Neuronal stem cell (in vitro differentiated cells): ENCODE results near the gene SEC24C.

Source experiments
- DNase-seq: peaks from one replicate; pipeline ENCODE4 v3.0.0-alpha.2; 2013; ENCODE audit warnings: low spot score
- H2AFZ ChIP-seq: one replicate; pipeline ENCODE4 v1.6.1; 2013; ENCODE audit warnings: mild to moderate bottlenecking, low read length, inconsistent platforms
- H2AK5ac ChIP-seq: 2 replicates; pipeline ENCODE4 v1.6.1; 2013; ENCODE audit warnings: low read depth, mild to moderate bottlenecking, inconsistent platforms, low read length, moderate library complexity, mixed read lengths
- H2BK120ac ChIP-seq: 2 replicates; pipeline ENCODE4 v1.6.1; 2013; ENCODE audit warnings: low read depth, mild to moderate bottlenecking, inconsistent platforms, low read length, moderate library complexity, mixed read lengths
- H2BK12ac ChIP-seq: one replicate; pipeline ENCODE4 v1.6.1; 2013; ENCODE audit warnings: low read length, inconsistent platforms
- H2BK15ac ChIP-seq: 2 replicates; pipeline ENCODE4 v1.6.1; 2013; ENCODE audit warnings: mild to moderate bottlenecking, low read length, inconsistent platforms, mixed read lengths
- H2BK5ac ChIP-seq: one replicate; pipeline ENCODE4 v1.6.1; 2013; ENCODE audit warnings: inconsistent platforms, mild to moderate bottlenecking, low read length, moderate library complexity
- H3K14ac ChIP-seq: one replicate; pipeline ENCODE4 v1.6.1; 2013; ENCODE audit warnings: low read length, inconsistent platforms
- H3K18ac ChIP-seq: 2 replicates; pipeline ENCODE4 v1.6.1; 2013; ENCODE audit warnings: low read length, inconsistent platforms
- H3K23ac ChIP-seq: 2 replicates; pipeline ENCODE4 v1.6.1; 2013; ENCODE audit warnings: low read depth, mild to moderate bottlenecking, mixed read lengths, low read length, inconsistent platforms; ENCODE audit not compliant: poor library complexity
- H3K27ac ChIP-seq: replicated peaks from 3 replicates; pipeline ENCODE4 v1.5.1; 2013; ENCODE audit warnings: low read length, inconsistent platforms
- H3K27me3 ChIP-seq, 3 experiments: 2 replicates each; pipeline ENCODE4 v1.6.1; 2013; ENCODE audit warnings: low read length in 3 of 3, mild to moderate bottlenecking in 2 of 3, inconsistent platforms in 1 of 3, low read depth in 1 of 3, mixed read lengths in 1 of 3, moderate library complexity in 1 of 3; ENCODE audit not compliant: control insufficient read depth in 3 of 3, insufficient read depth in 3 of 3
- H3K36me3 ChIP-seq, 2 donors: replicated peaks in 1 of 2; 2 replicates each; pipeline ENCODE4 v1.6.1; 2013; ENCODE audit warnings: low read length in 2 of 2; ENCODE audit not compliant: control insufficient read depth in 2 of 2, insufficient read depth in 2 of 2
- H3K4ac ChIP-seq: 2 replicates; pipeline ENCODE4 v1.6.1; 2013; ENCODE audit warnings: inconsistent platforms, mild to moderate bottlenecking, low read length, moderate library complexity
- H3K4me1 ChIP-seq, 2 donors: 1 replicate in 1 of 2; 2 replicates in 1 of 2; pipeline ENCODE4 v1.6.1; 2013; ENCODE audit warnings: low read length in 2 of 2, low read depth in 1 of 2; ENCODE audit not compliant: control insufficient read depth in 2 of 2, insufficient read depth in 1 of 2
- H3K4me2 ChIP-seq: one replicate; pipeline ENCODE4 v1.6.1; 2013; ENCODE audit warnings: mild to moderate bottlenecking, low read length, inconsistent platforms; ENCODE audit not compliant: insufficient read depth, poor library complexity, severe bottlenecking
- H3K4me3 ChIP-seq, 2 donors: 2 replicates each; pipeline ENCODE4 v1.5.1; 2013; ENCODE audit warnings: low read length in 2 of 2, mild to moderate bottlenecking in 2 of 2, inconsistent platforms in 1 of 2, moderate library complexity in 1 of 2
- H3K79me1 ChIP-seq: one replicate; pipeline ENCODE4 v1.6.1; 2013; ENCODE audit warnings: low read depth, mild to moderate bottlenecking, inconsistent platforms, low read length, moderate library complexity
- H3K9ac ChIP-seq: one replicate; pipeline ENCODE4 v1.6.1; 2013; ENCODE audit warnings: mild to moderate bottlenecking, low read depth, low read length, inconsistent platforms; ENCODE audit not compliant: poor library complexity
- H3K9me3 ChIP-seq, 2 donors: replicated peaks in 1 of 2; 2 replicates each; pipeline versions ENCODE3 to v1.6.1; 2013; ENCODE audit warnings: low read length in 2 of 2, mild to moderate bottlenecking in 2 of 2, inconsistent platforms in 1 of 2, low read depth in 1 of 2, mixed read lengths in 1 of 2, moderate library complexity in 1 of 2; ENCODE audit not compliant: control insufficient read depth in 2 of 2, insufficient read depth in 1 of 2
- H4K8ac ChIP-seq: one replicate; pipeline ENCODE4 v1.6.1; 2013; ENCODE audit warnings: low read depth, mild to moderate bottlenecking, inconsistent platforms, low read length, moderate library complexity
- H4K91ac ChIP-seq: one replicate; pipeline ENCODE4 v1.6.1; 2013; ENCODE audit warnings: low read length, low read depth, mild to moderate bottlenecking, inconsistent platforms; ENCODE audit not compliant: poor library complexity
- WGBS, 2 donors: extraction: QIAGEN DNeasy Blood & Tissue Kit; methylation state at CpG; one replicate each; pipeline ENCODE4 v1.1.7; 2013; ENCODE audit warnings: missing lambda C conversion rate in 2 of 2, mixed read lengths in 1 of 2; ENCODE audit not compliant: insufficient read length in 2 of 2, insufficient replicate concordance in 1 of 2; ENCODE audit errors: extremely low coverage in 2 of 2; 5-methylcytosine and 5-hydroxymethylcytosine counted together

The SEC24C gene

GRCh38 chr10:73800560-73801252 is 56.5 kb downstream of the SEC24C start:
- Histone ChIP-seq H2BK120ac (no peak overlapping the region), H3K27me3 (no peaks in the 10 kb centered on the region), H3K27ac (no peak overlapping the region), H2BK12ac (no peak overlapping the region), H2AFZ (no peak overlapping the region), H2BK15ac (no peak overlapping the region), H3K18ac (no peak overlapping the region), H3K14ac (no peak overlapping the region), H3K4me1 (no peaks in the 10 kb centered on the region), H2AK5ac (no peak overlapping the region), H3K4me3 (peak overlapping the region in 1 of 2 donors; percentile 20), H3K79me1 (no peaks in the 10 kb centered on the region), H2BK5ac (no peak overlapping the region), H3K36me3 (peaks cover 51 to 94% of the 10 kb centered on the region in 2 donors), H3K23ac (peak overlapping the region; percentile 90), H3K4me2 (no peak overlapping the region), H3K4ac (no peak overlapping the region), H4K8ac (no peak overlapping the region), H4K91ac (no peak overlapping the region), H3K9me3 (no peaks in the 10 kb centered on the region), H3K9ac (no peak overlapping the region)
- WGBS, 2 donors: no CpG with 5 or more reads among the region's 20 CpGs
- no peak for DNase-seq

GRCh38 chr10:73801253-73801590 is 57.0 kb downstream of the SEC24C start:
- no peak overlapping the region for H2BK12ac ChIP-seq
- H3K79me1 ChIP-seq: no peaks in the 10 kb centered on the region
- no peak overlapping the region for H2AFZ ChIP-seq
- H2BK120ac ChIP-seq: no peak overlapping the region
- H4K8ac ChIP-seq: no peak overlapping the region
- no peak overlapping the region for H3K4me2 ChIP-seq
- H3K23ac ChIP-seq: no peak overlapping the region
- no peak for DNase-seq
- no peaks in the 10 kb centered on the region for H3K4me1 ChIP-seq
- H3K4me3 ChIP-seq: no peak overlapping the region
- H3K18ac ChIP-seq: no peak overlapping the region
- H3K27me3 ChIP-seq: no peaks in the 10 kb centered on the region
- H3K9ac ChIP-seq: no peak overlapping the region
- H3K36me3 ChIP-seq: peaks cover 52 to 95% of the 10 kb centered on the region in 2 donors
- no peak overlapping the region for H2BK5ac ChIP-seq
- no peak overlapping the region for H2AK5ac ChIP-seq
- no peak overlapping the region for H3K4ac ChIP-seq
- no peak overlapping the region for H3K27ac ChIP-seq
- H3K9me3 ChIP-seq: no peaks in the 10 kb centered on the region
- no peak overlapping the region for H2BK15ac ChIP-seq
- H4K91ac ChIP-seq: no peak overlapping the region
- WGBS, 2 donors: no CpG with 5 or more reads among the region's 13 CpGs
- H3K14ac ChIP-seq: no peak overlapping the region

GRCh38 chr10:73802276-73802991 is 58.3 kb downstream of the SEC24C start:
- Histone ChIP-seq H3K36me3 (peaks cover 56 to 95% of the 10 kb centered on the region in 2 donors), H3K27ac (no peak overlapping the region), H3K9me3 (no peaks in the 10 kb centered on the region)

GRCh38 chr10:73803680-73804286 is 59.6 kb downstream of the SEC24C start:
- Histone ChIP-seq H3K23ac (no peak overlapping the region), H3K27ac (no peak overlapping the region), H3K79me1 (no peaks in the 10 kb centered on the region), H4K91ac (no peak overlapping the region), H3K18ac (no peak overlapping the region), H2BK15ac (no peak overlapping the region), H2AK5ac (no peak overlapping the region), H3K27me3 (no peaks in the 10 kb centered on the region), H2BK5ac (no peak overlapping the region), H2BK12ac (no peak overlapping the region), H3K4me3 (no peak overlapping the region), H3K36me3 (peaks cover 56 to 94% of the 10 kb centered on the region in 2 donors), H2BK120ac (no peak overlapping the region), H3K9ac (no peak overlapping the region), H3K14ac (no peak overlapping the region), H4K8ac (no peak overlapping the region), H2AFZ (no peak overlapping the region), H3K4me2 (no peak overlapping the region), H3K9me3 (no peaks in the 10 kb centered on the region), H3K4me1 (no peaks in the 10 kb centered on the region), H3K4ac (no peak overlapping the region)
- no peak for DNase-seq

More at GRCh38 chr10:73802276-73802991, 58.3 kb downstream of the SEC24C start:
- H4K8ac ChIP-seq: no peak overlapping the region
- no peak overlapping the region for H2AK5ac ChIP-seq
- H4K91ac ChIP-seq: no peak overlapping the region
- no peak overlapping the region for H3K9ac ChIP-seq
- no peaks in the 10 kb centered on the region for H3K4me1 ChIP-seq
- no peaks in the 10 kb centered on the region for H3K27me3 ChIP-seq
- no peak overlapping the region for H3K23ac ChIP-seq
- no CpG with 5 or more reads among the region's 11 CpGs for WGBS, 2 donors
- H2AFZ ChIP-seq: no peak overlapping the region
- H3K4me3 ChIP-seq: no peak overlapping the region
- no peak overlapping the region for H3K4ac ChIP-seq
- no peak overlapping the region for H2BK12ac ChIP-seq
- H2BK5ac ChIP-seq: no peak overlapping the region
- H2BK15ac ChIP-seq: no peak overlapping the region
- no peak overlapping the region for H3K14ac ChIP-seq
- H3K4me2 ChIP-seq: no peak overlapping the region
- no peak overlapping the region for H3K18ac ChIP-seq
- no peak overlapping the region for H2BK120ac ChIP-seq
- no peak for DNase-seq
- H3K79me1 ChIP-seq: no peaks in the 10 kb centered on the region
